Measurements from ENCODE around the gene STAT3. TPM values are rescaled to one million over a fixed set of nuclear protein-coding genes. Genes with fewer than 3 reads are reported as not detected.

STAT3 gene
- polyA plus RNA-seq, 1 of the 3 experiments (the other 2 are of a cell fraction), result 35.7 TPM

- Histone ChIP-seq H3K9me2 (no peaks in the 10 kb centered on the region), H3K9ac (no peak overlapping the region), H3K4me1 (ENCODE audit: control insufficient read depth in 1 of 2, insufficient read depth in 2 of 2, low read depth in 1 of 2, low read length in 1 of 2) (peaks cover 0 to 18% of the 10 kb centered on the region in 2 experiments; a peak in 1 of 4 replicates), H2AFZ (ENCODE audit: low read depth) (no peak overlapping the region), H3K27ac (ENCODE audit: low read depth in 2 of 2, low read length in 1 of 2) (no peak overlapping the region), H3K4me3 (ENCODE audit: low read depth in 2 of 2, low read length in 1 of 2) (no peak overlapping the region), H3K36me3 (replicated peaks in 1 of 2; ENCODE audit: control insufficient read depth in 1 of 2, insufficient read depth in 2 of 2, low read length in 1 of 2) (no peaks in the 10 kb centered on the region), H3F3A (replicated peaks; ENCODE audit: insufficient read depth) (no peaks in the 10 kb centered on the region), H3K27me3 (ENCODE audit: insufficient read depth) (no peaks in the 10 kb centered on the region), H3K9me3 (no peaks in the 10 kb centered on the region), H3K79me2 (ENCODE audit: insufficient read depth) (no peaks in the 10 kb centered on the region), H3K4me2 (no peak overlapping the region), H4K20me1 (ENCODE audit: insufficient read depth) (no peaks in the 10 kb centered on the region)
- no peak for TF ChIP-seq YY1 (IDR thresholded peaks at IDR 0.05; ENCODE audit: low read depth)
- no peak for TF ChIP-seq TAF1 (IDR thresholded peaks at IDR 0.05; ENCODE audit: borderline replicate concordance, low read depth, low read length)
- no peak for TF ChIP-seq RFX5 (IDR thresholded peaks at IDR 0.05; ENCODE audit: low read length)
- TF ChIP-seq ELF1 (IDR thresholded peaks at IDR 0.05), result no peak
- no peak for TF ChIP-seq RAD21 (IDR thresholded peaks at IDR 0.05; ENCODE audit: low read length)
- no peak for TF ChIP-seq EP300 (IDR thresholded peaks at IDR 0.05; ENCODE audit: borderline replicate concordance in 1 of 2, low read depth in 1 of 2, low read length in 1 of 2)
- no peak for TF ChIP-seq REST (IDR thresholded peaks at IDR 0.05; ENCODE audit: low read depth, low read length)
- TF ChIP-seq CTCF (IDR thresholded peaks at IDR 0.05), result no peak
- TF ChIP-seq USF1 (IDR thresholded peaks at IDR 0.05; ENCODE audit: borderline replicate concordance, low read depth), result no peak
- TF ChIP-seq MEF2A (IDR thresholded peaks at IDR 0.05; ENCODE audit: borderline replicate concordance, low read depth), result no peak
- no peak for TF ChIP-seq MAX (IDR thresholded peaks at IDR 0.05; ENCODE audit: low read depth)
- TF ChIP-seq ZBTB33 (IDR thresholded peaks at IDR 0.05; ENCODE audit: borderline replicate concordance, low read depth), result no peak
- no peak for TF ChIP-seq SMC3 (IDR thresholded peaks at IDR 0.05; ENCODE audit: low read depth, low read length)
- no peak for TF ChIP-seq GATA2 (CRISPR knock-in tag; IDR thresholded peaks at IDR 0.05)
- no peak for TF ChIP-seq USF2 (IDR thresholded peaks at IDR 0.05; ENCODE audit: borderline replicate concordance, low read depth, low read length)
- TF ChIP-seq PBX3 (IDR thresholded peaks at IDR 0.05), result no peak
- TF ChIP-seq FOXJ3 (CRISPR knock-in tag; IDR thresholded peaks at IDR 0.05), result no peak
- no peak for TF ChIP-seq POLR2AphosphoS5 (IDR thresholded peaks at IDR 0.05; ENCODE audit: low read depth, low read length)
- no peak for TF ChIP-seq FOSL2 (IDR thresholded peaks at IDR 0.05; ENCODE audit: borderline replicate concordance, low read depth)
- ChIA-PET CTCF (interaction anchor here (1.0 kb wide), 1 partner anchor 120 kb away, joined by 3 read pairs; no protein-coding TSS in a partner anchor), POLR2A (no interaction called here)
- no peak for DNase-seq
- WGBS (ENCODE audit: low lambda C conversion rate), result 92% methylated on average over 11 of the region's 11 CpGs
Measured at GRCh38 chr17:42285346-42286050, 102.7 kb downstream of the STAT3 start.
